Activated CD4-positive, alpha-beta memory T cell treated with anti-CD3 and anti-CD28 coated beads, Interleukin-2, amount 10 ng/mL, durations not matched to agents 7 days and 5 days (primary cell): ENCODE results near the gene IGFBP3. TPM values are rescaled to one million over a fixed set of nuclear protein-coding genes. Genes with fewer than 3 reads are reported as not detected.

Source experiments
- CTCF ChIA-PET: fragments of 350-600 bp; sonication (Branson Sonifier 250); formaldehyde crosslinking; loops from one replicate; lab custom pipeline; 2021; ENCODE audit warnings: antibody characterized with exemption, inconsistent platforms; lab: Charles Lee
- POLR2A ChIA-PET: fragments of 350-600 bp; sonication (Branson Sonifier 250); formaldehyde crosslinking; loops from one replicate; lab custom pipeline; 2021; ENCODE audit warnings: antibody characterized with exemption; lab: Charles Lee
- DNase-seq: peaks from one replicate; pipeline ENCODE4 v3.0.0-alpha.2; 2020
- H3K27ac Mint-ChIP-seq: one replicate; pipeline ENCODE4 v1.8.0; 2021; ENCODE audit warnings: mild to moderate bottlenecking, mixed read lengths
- H3K27me3 Mint-ChIP-seq: one replicate; pipeline ENCODE4 v1.8.0; 2021; ENCODE audit warnings: mixed read lengths
- H3K36me3 Mint-ChIP-seq: one replicate; pipeline ENCODE4 v1.8.0; 2021; ENCODE audit warnings: low read depth, mixed read lengths
- H3K4me1 Mint-ChIP-seq: one replicate; pipeline ENCODE4 v1.8.0; 2021; ENCODE audit warnings: mixed read lengths
- H3K4me3 Mint-ChIP-seq: one replicate; pipeline ENCODE4 v1.8.0; 2021; ENCODE audit warnings: mild to moderate bottlenecking, mixed read lengths
- H3K9me3 Mint-ChIP-seq: one replicate; pipeline ENCODE4 v1.8.0; 2021; ENCODE audit warnings: mixed read lengths
- total RNA-seq, 2 experiments: library from RNA; stranded (reverse); gene quantifications; one replicate each; pipeline ENCODE4 v1.2.3, GENCODE V29; 2021

IGFBP3 gene
- total RNA-seq, 2 experiments from 2014 or later = 12.1 to 13.2 TPM

GRCh38 chr7:45888185-45888992, 32.7 kb downstream of the IGFBP3 start, which contains the start of gene IGFBP1:
Gene IGFBP1, plus strand, starts transcription at chr7:45888488. Its CDS starts 165 bp downstream, at chr7:45888653.
- no peak for DNase-seq
- H3K9me3 Mint-ChIP-seq = no peaks in the 10 kb centered on the region
- H3K4me1 Mint-ChIP-seq = peaks cover 2% of the 10 kb centered on the region
- H3K4me3 Mint-ChIP-seq = no peak within 1 kb of the TSS
- CTCF ChIA-PET = no interaction called here
- POLR2A ChIA-PET = no interaction called here
- no peak within 1 kb of the TSS for H3K27ac Mint-ChIP-seq
- H3K36me3 Mint-ChIP-seq = no peaks in the 10 kb centered on the region
- H3K27me3 Mint-ChIP-seq = peaks cover 52% of the 10 kb centered on the region

GRCh38 chr7:45886931-45887667, 34.0 kb downstream of the IGFBP3 start:
- no peaks in the 10 kb centered on the region for H3K36me3 Mint-ChIP-seq
- no peak for DNase-seq
- POLR2A ChIA-PET = no interaction called here
- H3K4me1 Mint-ChIP-seq = peaks cover 2% of the 10 kb centered on the region
- H3K9me3 Mint-ChIP-seq = no peaks in the 10 kb centered on the region
- H3K27me3 Mint-ChIP-seq = peaks cover 55% of the 10 kb centered on the region
- H3K4me3 Mint-ChIP-seq = no peak overlapping the region
- CTCF ChIA-PET = no interaction called here
- H3K27ac Mint-ChIP-seq = no peak overlapping the region

GRCh38 chr7:45885264-45885882, 35.7 kb downstream of the IGFBP3 start:
- Mint-ChIP-seq H3K4me1 (peaks cover 2% of the 10 kb centered on the region), H3K36me3 (no peaks in the 10 kb centered on the region), H3K4me3 (no peak overlapping the region), H3K27ac (no peak overlapping the region), H3K27me3 (peaks cover 45% of the 10 kb centered on the region), H3K9me3 (no peaks in the 10 kb centered on the region)
- no peak for DNase-seq
- POLR2A ChIA-PET = no interaction called here
- CTCF ChIA-PET = no interaction called here

GRCh38 chr7:45884136-45884535, 36.9 kb downstream of the IGFBP3 start:
- CTCF ChIA-PET = no interaction called here

GRCh38 chr7:45882465-45882810, 38.6 kb downstream of the IGFBP3 start:
- Mint-ChIP-seq H3K4me1 (no peaks in the 10 kb centered on the region), H3K27ac (no peak overlapping the region), H3K4me3 (no peak overlapping the region), H3K27me3 (peaks cover 23% of the 10 kb centered on the region), H3K9me3 (no peaks in the 10 kb centered on the region), H3K36me3 (no peaks in the 10 kb centered on the region)
- DNase-seq = no peak
- ChIA-PET CTCF (no interaction called here), POLR2A (no interaction called here)

More at GRCh38 chr7:45884136-45884535, 36.9 kb downstream of the IGFBP3 start:
- H3K27me3 Mint-ChIP-seq = peaks cover 35% of the 10 kb centered on the region
- no peak for DNase-seq
- H3K9me3 Mint-ChIP-seq = no peaks in the 10 kb centered on the region
- POLR2A ChIA-PET = no interaction called here
- H3K4me1 Mint-ChIP-seq = peaks cover 2% of the 10 kb centered on the region
- H3K27ac Mint-ChIP-seq = no peak overlapping the region
- H3K36me3 Mint-ChIP-seq = no peaks in the 10 kb centered on the region
- no peak overlapping the region for H3K4me3 Mint-ChIP-seq

- Mint-ChIP-seq H3K27ac (no peak overlapping the region), H3K4me1 (no peaks in the 10 kb centered on the region), H3K36me3 (no peaks in the 10 kb centered on the region), H3K9me3 (no peaks in the 10 kb centered on the region), H3K27me3 (peaks cover 18% of the 10 kb centered on the region), H3K4me3 (no peak overlapping the region)
- DNase-seq = no peak
- POLR2A ChIA-PET = no interaction called here
- CTCF ChIA-PET = no interaction called here
Measured at GRCh38 chr7:45881759-45882464, 39.2 kb downstream of the IGFBP3 start.

GRCh38 chr7:45881280-45881758, 39.8 kb downstream of the IGFBP3 start:
- H3K4me3 Mint-ChIP-seq = no peak overlapping the region
- no peak for DNase-seq
- H3K27ac Mint-ChIP-seq = no peak overlapping the region
- no peaks in the 10 kb centered on the region for H3K9me3 Mint-ChIP-seq
- no peaks in the 10 kb centered on the region for H3K4me1 Mint-ChIP-seq
- CTCF ChIA-PET = no interaction called here
- H3K27me3 Mint-ChIP-seq = peaks cover 12% of the 10 kb centered on the region
- no peaks in the 10 kb centered on the region for H3K36me3 Mint-ChIP-seq
- POLR2A ChIA-PET = no interaction called here

- POLR2A ChIA-PET = no interaction called here
- no peaks in the 10 kb centered on the region for H3K9me3 Mint-ChIP-seq
Measured at GRCh38 chr7:45880433-45880860, 40.6 kb downstream of the IGFBP3 start.

GRCh38 chr7:45878457-45879144, 42.5 kb downstream of the IGFBP3 start:
- ChIA-PET CTCF (no interaction called here), POLR2A (no interaction called here)
- H3K36me3 Mint-ChIP-seq = no peaks in the 10 kb centered on the region
- H3K9me3 Mint-ChIP-seq = no peaks in the 10 kb centered on the region
- H3K27me3 Mint-ChIP-seq = peaks cover 3% of the 10 kb centered on the region
- H3K4me1 Mint-ChIP-seq = no peaks in the 10 kb centered on the region
- H3K4me3 Mint-ChIP-seq = no peak overlapping the region
- DNase-seq = no peak
- no peak overlapping the region for H3K27ac Mint-ChIP-seq

More at GRCh38 chr7:45880433-45880860, 40.6 kb downstream of the IGFBP3 start:
- Mint-ChIP-seq H3K4me1 (no peaks in the 10 kb centered on the region), H3K36me3 (no peaks in the 10 kb centered on the region), H3K27me3 (peaks cover 9% of the 10 kb centered on the region), H3K27ac (no peak overlapping the region), H3K4me3 (no peak overlapping the region)
- no peak for DNase-seq
- CTCF ChIA-PET = no interaction called here

- H3K27ac Mint-ChIP-seq = no peak overlapping the region
- H3K36me3 Mint-ChIP-seq = no peaks in the 10 kb centered on the region
- H3K4me1 Mint-ChIP-seq = no peaks in the 10 kb centered on the region
- no peak for DNase-seq
- H3K4me3 Mint-ChIP-seq = no peak overlapping the region
- POLR2A ChIA-PET = no interaction called here
- CTCF ChIA-PET = no interaction called here
- no peaks in the 10 kb centered on the region for H3K9me3 Mint-ChIP-seq
- H3K27me3 Mint-ChIP-seq = no peaks in the 10 kb centered on the region
Measured at GRCh38 chr7:45876519-45876918, 44.6 kb downstream of the IGFBP3 start.

GRCh38 chr7:45874408-45875131, 46.5 kb downstream of the IGFBP3 start:
- no peak for DNase-seq
- no peaks in the 10 kb centered on the region for H3K4me1 Mint-ChIP-seq
- ChIA-PET CTCF (no interaction called here), POLR2A (no interaction called here)
- H3K36me3 Mint-ChIP-seq = no peaks in the 10 kb centered on the region
- no peak overlapping the region for H3K27ac Mint-ChIP-seq
- no peaks in the 10 kb centered on the region for H3K9me3 Mint-ChIP-seq
- no peak overlapping the region for H3K4me3 Mint-ChIP-seq
- H3K27me3 Mint-ChIP-seq = peaks cover 3% of the 10 kb centered on the region

GRCh38 chr7:45873355-45873754, 47.7 kb downstream of the IGFBP3 start:
- CTCF ChIA-PET = no interaction called here
- Mint-ChIP-seq H3K27me3 (peaks cover 10% of the 10 kb centered on the region), H3K4me3 (no peak overlapping the region), H3K27ac (no peak overlapping the region), H3K36me3 (no peaks in the 10 kb centered on the region), H3K4me1 (no peaks in the 10 kb centered on the region), H3K9me3 (no peaks in the 10 kb centered on the region)
- POLR2A ChIA-PET = no interaction called here
- no peak for DNase-seq
